ENCODE data around the gene AFF1.
A peak's percentile ranks its signal among the peaks of the same experiment; 100 is the strongest.

The AFF1 gene

DNA sequence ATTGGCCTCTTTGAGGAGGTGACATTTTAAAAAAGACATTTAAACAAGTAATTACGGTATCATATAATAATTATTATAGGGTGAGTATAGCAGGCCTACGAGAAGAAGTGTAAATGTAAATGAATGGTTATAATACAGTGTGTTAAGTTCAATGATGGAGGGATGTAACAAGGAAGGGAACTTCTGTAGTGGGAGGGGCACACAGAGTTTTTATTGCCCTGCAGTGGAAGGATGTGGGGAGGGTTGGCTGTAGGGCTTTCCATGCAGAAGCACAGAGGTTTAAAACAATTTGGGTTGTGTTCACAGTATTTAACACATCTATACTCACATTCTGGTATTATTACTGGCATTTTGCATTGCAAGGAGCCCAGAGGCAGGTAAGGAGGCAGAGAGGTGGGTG is 41.1 kb downstream of the AFF1 start:
- no peak overlapping the region for H3K23ac ChIP-seq (ENCODE audit: low read length)

DNA sequence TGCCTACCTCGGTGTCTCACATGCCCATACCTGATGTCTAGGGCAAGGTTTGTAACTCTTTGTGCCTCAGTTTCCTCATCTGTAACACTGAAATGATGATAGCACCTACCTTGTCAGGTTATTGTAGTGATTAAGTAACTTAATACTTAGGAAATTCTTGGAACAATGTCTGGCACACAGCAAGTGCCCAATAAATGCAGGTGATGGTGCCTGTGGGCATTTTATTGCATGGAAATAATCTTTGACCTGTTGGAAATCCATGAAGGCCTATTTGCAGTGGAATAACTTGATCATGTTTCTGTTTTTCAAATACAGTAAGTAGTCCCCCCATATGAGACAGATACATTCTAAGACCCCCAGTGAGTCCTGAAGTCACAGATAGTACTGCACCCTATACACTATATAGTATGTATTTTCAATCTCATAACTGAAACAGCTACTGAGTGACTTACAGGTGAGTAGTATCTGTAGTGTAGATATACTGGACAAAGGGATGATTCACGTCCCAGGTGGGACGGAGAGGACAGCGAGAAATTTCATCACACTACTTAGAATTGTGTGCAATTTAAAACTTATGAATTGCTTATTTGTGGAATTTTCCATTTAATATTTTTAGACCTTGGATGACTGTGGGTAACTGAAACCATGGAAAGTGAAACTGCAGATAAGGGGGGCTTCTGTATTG is 42.1 kb downstream of the AFF1 start:
- H3K4me2 ChIP-seq (ENCODE audit: low read length): no peak overlapping the region
- H3K4ac ChIP-seq (ENCODE audit: low read depth, low read length): no peak overlapping the region
- H2BK12ac ChIP-seq (ENCODE audit: low read length): no peak overlapping the region
- H3K27me3 ChIP-seq (ENCODE audit: insufficient read depth, low read length): no peaks in the 10 kb centered on the region
- no peak overlapping the region for H2AK5ac ChIP-seq (ENCODE audit: low read length)
- H2AFZ ChIP-seq (ENCODE audit: insufficient read depth, low read length, poor library complexity): no peak overlapping the region
- no peaks in the 10 kb centered on the region for H3K9me3 ChIP-seq (ENCODE audit: insufficient read depth, low read depth, low read length)
- no peaks in the 10 kb centered on the region for H3K79me2 ChIP-seq (ENCODE audit: control insufficient read depth, insufficient read depth, low read length, poor library complexity)
- H3K36me3 ChIP-seq (ENCODE audit: control insufficient read depth in 1 of 2, insufficient read depth in 2 of 2, low read length in 2 of 2): peaks cover 0 to 2% of the 10 kb centered on the region in 2 experiments
- H3K18ac ChIP-seq (ENCODE audit: low read length): no peak overlapping the region
- no peak overlapping the region for H3K9ac ChIP-seq (ENCODE audit: low read length)
- no peak overlapping the region for H4K12ac ChIP-seq (ENCODE audit: low read depth, low read length)
- H3K23ac ChIP-seq (ENCODE audit: low read length): no peak overlapping the region
- H3K27ac ChIP-seq (ENCODE audit: low read depth, low read length): no peak overlapping the region
- H2BK120ac ChIP-seq (ENCODE audit: insufficient read depth, low read length, poor library complexity): no peak overlapping the region
- H2BK5ac ChIP-seq (ENCODE audit: low read depth, low read length, poor library complexity): no peak overlapping the region
- no peaks in the 10 kb centered on the region for H3K79me1 ChIP-seq (ENCODE audit: low read length)
- peaks cover 3% of the 10 kb centered on the region in 2 experiments for H3K4me1 ChIP-seq (ENCODE audit: control insufficient read depth in 1 of 2, insufficient read depth in 2 of 2, low read length in 2 of 2)
- peak; percentile 46 to 76 for DNase-seq
- no peak overlapping the region for H4K8ac ChIP-seq (ENCODE audit: low read depth, low read length)
- no peak overlapping the region for H3K14ac ChIP-seq (ENCODE audit: low read length)
- no CpG with 5 or more reads among the region's 4 CpGs for WGBS (ENCODE audit: extremely low coverage, insufficient coverage, insufficient read length)
- H3K4me3 ChIP-seq (ENCODE audit: low read depth, low read length): no peak overlapping the region
- no peak overlapping the region for H4K91ac ChIP-seq (ENCODE audit: low read depth, low read length)

More for the DNA sequence above, 41.1 kb downstream of the AFF1 start:
- WGBS (ENCODE audit: extremely low coverage, insufficient coverage, insufficient read length): no CpG with 5 or more reads among the region's 2 CpGs
- Histone ChIP-seq H3K27ac (ENCODE audit: low read depth, low read length) (no peak overlapping the region), H3K79me1 (ENCODE audit: low read length) (peaks cover under 1% of the 10 kb centered on the region), H3K4me1 (ENCODE audit: control insufficient read depth in 1 of 2, insufficient read depth in 2 of 2, low read length in 2 of 2) (peaks cover 4% of the 10 kb centered on the region in 2 experiments), H3K9me3 (ENCODE audit: insufficient read depth, low read depth, low read length) (no peaks in the 10 kb centered on the region), H4K91ac (ENCODE audit: low read depth, low read length) (no peak overlapping the region), H2BK5ac (ENCODE audit: low read depth, low read length, poor library complexity) (no peak overlapping the region), H3K9ac (ENCODE audit: low read length) (no peak overlapping the region), H4K8ac (ENCODE audit: low read depth, low read length) (no peak overlapping the region), H3K4me2 (ENCODE audit: low read length) (no peak overlapping the region), H2AFZ (ENCODE audit: insufficient read depth, low read length, poor library complexity) (no peak overlapping the region), H2BK12ac (ENCODE audit: low read length) (no peak overlapping the region), H3K4me3 (ENCODE audit: low read depth, low read length) (no peak overlapping the region), H3K79me2 (ENCODE audit: control insufficient read depth, insufficient read depth, low read length, poor library complexity) (no peaks in the 10 kb centered on the region), H3K14ac (ENCODE audit: low read length) (no peak overlapping the region), H4K12ac (ENCODE audit: low read depth, low read length) (no peak overlapping the region), H2BK120ac (ENCODE audit: insufficient read depth, low read length, poor library complexity) (no peak overlapping the region), H3K18ac (ENCODE audit: low read length) (no peak overlapping the region), H3K27me3 (ENCODE audit: insufficient read depth, low read length) (no peaks in the 10 kb centered on the region), H3K4ac (ENCODE audit: low read depth, low read length) (no peak overlapping the region), H2AK5ac (ENCODE audit: low read length) (no peak overlapping the region), H3K36me3 (ENCODE audit: control insufficient read depth in 1 of 2, insufficient read depth in 2 of 2, low read length in 2 of 2) (peaks cover 0 to 2% of the 10 kb centered on the region in 2 experiments)
- DNase-seq: no peak

DNA sequence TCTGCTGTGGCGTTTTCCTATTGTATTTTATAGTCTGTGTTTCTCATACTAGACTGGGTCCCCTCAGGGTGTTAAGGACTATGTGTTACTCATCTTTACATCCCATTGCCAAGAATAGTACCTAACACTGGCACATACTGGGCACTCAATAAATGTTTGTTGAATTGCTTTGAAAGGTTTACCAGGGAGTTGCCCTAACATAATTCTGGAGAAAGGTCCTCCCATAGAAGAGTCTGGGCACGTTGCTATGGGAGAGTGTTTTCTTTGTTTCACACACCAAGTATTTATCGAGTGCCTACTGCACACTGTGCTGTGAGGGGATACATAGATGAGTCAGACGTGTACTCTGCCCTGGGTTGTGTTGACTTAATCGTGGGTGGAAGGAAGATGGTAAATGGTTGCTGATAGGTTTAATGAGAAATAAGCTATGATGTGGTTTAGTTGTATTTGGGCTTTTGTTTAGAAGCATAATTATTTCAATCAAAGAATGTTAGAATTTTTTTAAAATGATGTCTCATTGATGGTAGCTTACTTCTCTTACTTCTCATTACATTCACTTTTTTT is 42.9 kb downstream of the AFF1 start:
- DNase-seq: peak in 1 of 2 donors; percentile 61
- Histone ChIP-seq H3K4me3 (ENCODE audit: low read depth, low read length) (no peak overlapping the region), H4K8ac (ENCODE audit: low read depth, low read length) (no peak overlapping the region), H3K23ac (ENCODE audit: low read length) (no peak overlapping the region), H3K4me2 (ENCODE audit: low read length) (no peak overlapping the region), H3K4ac (ENCODE audit: low read depth, low read length) (no peak overlapping the region), H3K27me3 (ENCODE audit: insufficient read depth, low read length) (no peaks in the 10 kb centered on the region), H4K91ac (ENCODE audit: low read depth, low read length) (no peak overlapping the region), H3K4me1 (ENCODE audit: control insufficient read depth in 1 of 2, insufficient read depth in 2 of 2, low read length in 2 of 2) (peaks cover 3% of the 10 kb centered on the region in 2 experiments), H2AFZ (ENCODE audit: insufficient read depth, low read length, poor library complexity) (no peak overlapping the region), H3K79me1 (ENCODE audit: low read length) (no peaks in the 10 kb centered on the region), H3K9me3 (ENCODE audit: insufficient read depth, low read depth, low read length) (no peaks in the 10 kb centered on the region), H3K79me2 (ENCODE audit: control insufficient read depth, insufficient read depth, low read length, poor library complexity) (no peaks in the 10 kb centered on the region), H2BK5ac (ENCODE audit: low read depth, low read length, poor library complexity) (no peak overlapping the region), H3K36me3 (ENCODE audit: control insufficient read depth in 1 of 2, insufficient read depth in 2 of 2, low read length in 2 of 2) (peaks cover 0 to 2% of the 10 kb centered on the region in 2 experiments), H2AK5ac (ENCODE audit: low read length) (no peak overlapping the region), H3K9ac (ENCODE audit: low read length) (no peak overlapping the region), H2BK120ac (ENCODE audit: insufficient read depth, low read length, poor library complexity) (no peak overlapping the region), H3K18ac (ENCODE audit: low read length) (no peak overlapping the region), H3K27ac (ENCODE audit: low read depth, low read length) (no peak overlapping the region), H4K12ac (ENCODE audit: low read depth, low read length) (no peak overlapping the region), H3K14ac (ENCODE audit: low read length) (no peak overlapping the region), H2BK12ac (ENCODE audit: low read length) (no peak overlapping the region)
- no CpG with 5 or more reads among the region's 5 CpGs for WGBS (ENCODE audit: extremely low coverage, insufficient coverage, insufficient read length)

DNA sequence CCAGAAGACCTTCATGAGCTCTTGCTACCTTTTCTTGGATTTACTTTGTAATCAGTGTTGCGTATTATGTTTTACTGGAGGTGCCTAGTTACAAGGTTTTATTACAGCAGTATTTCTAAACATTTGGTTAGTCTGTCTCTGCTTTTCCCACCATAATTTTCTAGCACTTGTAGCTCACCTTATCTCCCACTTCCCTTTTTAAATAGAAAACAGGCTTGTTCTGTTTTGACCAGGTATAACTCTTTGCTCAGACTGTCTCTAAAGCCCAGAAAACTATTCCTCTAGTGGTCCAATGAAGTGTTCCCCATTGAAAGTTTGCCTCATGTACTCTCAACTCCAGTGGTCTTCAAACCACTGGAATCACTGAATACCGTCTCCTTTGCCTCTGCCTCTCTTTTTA is 43.9 kb downstream of the AFF1 start:
- no peak overlapping the region for H3K4me2 ChIP-seq (ENCODE audit: low read length)
- no peak overlapping the region for H2AK5ac ChIP-seq (ENCODE audit: low read length)
- DNase-seq: no peak
- H3K9ac ChIP-seq (ENCODE audit: low read length): no peak overlapping the region
- H3K27me3 ChIP-seq (ENCODE audit: insufficient read depth, low read length): no peaks in the 10 kb centered on the region
- H3K27ac ChIP-seq (ENCODE audit: low read depth, low read length): no peak overlapping the region
- H3K4me1 ChIP-seq (ENCODE audit: control insufficient read depth in 1 of 2, insufficient read depth in 2 of 2, low read length in 2 of 2): no peaks in the 10 kb centered on the region
- no peaks in the 10 kb centered on the region for H3K79me1 ChIP-seq (ENCODE audit: low read length)
- H3K4ac ChIP-seq (ENCODE audit: low read depth, low read length): no peak overlapping the region
- no peak overlapping the region for H4K91ac ChIP-seq (ENCODE audit: low read depth, low read length)
- no peak overlapping the region for H2BK12ac ChIP-seq (ENCODE audit: low read length)
- no peak overlapping the region for H3K18ac ChIP-seq (ENCODE audit: low read length)
- H3K23ac ChIP-seq (ENCODE audit: low read length): no peak overlapping the region
- H3K36me3 ChIP-seq (ENCODE audit: control insufficient read depth in 1 of 2, insufficient read depth in 2 of 2, low read length in 2 of 2): peaks cover 0 to 2% of the 10 kb centered on the region in 2 experiments
- H3K79me2 ChIP-seq (ENCODE audit: control insufficient read depth, insufficient read depth, low read length, poor library complexity): no peaks in the 10 kb centered on the region
- no peak overlapping the region for H3K4me3 ChIP-seq (ENCODE audit: low read depth, low read length)
- no peaks in the 10 kb centered on the region for H3K9me3 ChIP-seq (ENCODE audit: insufficient read depth, low read depth, low read length)
- H2BK120ac ChIP-seq (ENCODE audit: insufficient read depth, low read length, poor library complexity): no peak overlapping the region
- no peak overlapping the region for H4K12ac ChIP-seq (ENCODE audit: low read depth, low read length)
- no peak overlapping the region for H2BK5ac ChIP-seq (ENCODE audit: low read depth, low read length, poor library complexity)
- no peak overlapping the region for H3K14ac ChIP-seq (ENCODE audit: low read length)
- no CpG with 5 or more reads among the region's 2 CpGs for WGBS (ENCODE audit: extremely low coverage, insufficient coverage, insufficient read length)
- no peak overlapping the region for H2AFZ ChIP-seq (ENCODE audit: insufficient read depth, low read length, poor library complexity)
- H4K8ac ChIP-seq (ENCODE audit: low read depth, low read length): no peak overlapping the region

Data from trophoblast cell (in vitro differentiated cells and primary cell).